Caco-2 (cell line): Measurements from ENCODE around the gene THOC6. TPM values are rescaled to one million over a fixed set of nuclear protein-coding genes. Genes with fewer than 3 reads are reported as not detected.
"Not testable (repeated sequence)": the region's sequence is repeated elsewhere in the genome, so short reads cannot be mapped to it uniquely, and the experiment has no call there.

Experiments
- BruUV-seq: library from RNA; stranded (reverse); fragments of 400-500 nt; replicated peaks from 2 replicates; lab custom pipeline; 2021; lab: Mats Ljungman, UMichigan
- CTCF ChIA-PET: fragments of 300-600 bp; sonication (Branson Sonifier 250); formaldehyde crosslinking; loops from one replicate; lab custom pipeline; 2022; ENCODE audit warnings: antibody characterized with exemption; lab: Charles Lee
- POLR2A ChIA-PET: fragments of 300-600 bp; sonication (Branson Sonifier 250); formaldehyde crosslinking; loops from one replicate; lab custom pipeline; 2022; ENCODE audit warnings: antibody characterized with exemption; lab: Charles Lee
- DNase-seq, 2 experiments: peaks; one replicate each; pipeline versions ENCODE4 v3.0.0 to v3.0.0-alpha.2; 2020 to 2022
- H3K27me3 ChIP-seq: replicated peaks from 2 replicates; pipeline ENCODE4 v1.6.0; 2011; ENCODE audit warnings: low read length; ENCODE audit not compliant: control insufficient read depth, insufficient read depth
- H3K36me3 ChIP-seq: 2 replicates; pipeline ENCODE4 v1.5.1; 2011; ENCODE audit warnings: low read length; ENCODE audit not compliant: control insufficient read depth, insufficient read depth
- H3K4me1 ChIP-seq: fragments of 250-450 bp; sonication (Bioruptor Pico); 2 replicates; pipeline ENCODE4 v1.5.1; 2020; ENCODE audit warnings: mild to moderate bottlenecking
- H3K4me3 ChIP-seq: 2 replicates; pipeline ENCODE4 v1.5.1; 2011; ENCODE audit warnings: low read depth, mild to moderate bottlenecking, control low read depth, low read length
- H3K9me3 ChIP-seq: fragments of 250-450 bp; sonication (Bioruptor Pico); 2 replicates; pipeline ENCODE4 v1.5.1; 2020; ENCODE audit warnings: mild to moderate bottlenecking, moderate library complexity
- H3K27ac Mint-ChIP-seq: one replicate; pipeline ENCODE4 v1.8.0; 2022; ENCODE audit warnings: mixed read lengths; ENCODE audit not compliant: unreplicated experiment
- H3K27me3 Mint-ChIP-seq: one replicate; pipeline ENCODE4 v1.8.0; 2022; ENCODE audit warnings: mixed read lengths; ENCODE audit not compliant: insufficient read depth, unreplicated experiment
- H3K36me3 Mint-ChIP-seq: one replicate; pipeline ENCODE4 v1.8.0; 2022; ENCODE audit warnings: mild to moderate bottlenecking, mixed read lengths; ENCODE audit not compliant: insufficient read depth, unreplicated experiment
- H3K4me1 Mint-ChIP-seq: one replicate; pipeline ENCODE4 v1.8.0; 2022; ENCODE audit warnings: low read depth, mixed read lengths; ENCODE audit not compliant: unreplicated experiment
- H3K4me3 Mint-ChIP-seq: one replicate; pipeline ENCODE4 v1.8.0; 2022; ENCODE audit warnings: mild to moderate bottlenecking, moderate library complexity, mixed read lengths; ENCODE audit not compliant: unreplicated experiment
- H3K9me3 Mint-ChIP-seq: one replicate; pipeline ENCODE4 v1.8.0; 2022; ENCODE audit warnings: mixed read lengths; ENCODE audit not compliant: unreplicated experiment
- CTCF ChIP-seq, 2 experiments: fragments of 200-600 bp in 1 of 2; IDR thresholded peaks; 1 replicate in 1 of 2; 2 replicates in 1 of 2; pipeline versions ENCODE4 v1.5.1 to v1.8.0; 2011 to 2022; ENCODE audit warnings: antibody characterized with exemption in 1 of 2, control low read depth in 1 of 2, inconsistent platforms in 1 of 2, low read depth in 1 of 2, low read length in 1 of 2, mild to moderate bottlenecking in 1 of 2, moderate library complexity in 1 of 2; ENCODE audit not compliant: insufficient read depth in 1 of 2, severe bottlenecking in 1 of 2, unreplicated experiment in 1 of 2
- intact Hi-C: fragments of 100-400 bp; cut with micrococcal nuclease; formaldehyde crosslinking; loops from one replicate; pipeline ENCODE4 v1.10.0; 2022; ENCODE audit not compliant: unreplicated experiment
- total RNA-seq: library from RNA; stranded (reverse); gene quantifications from 2 replicates; pipeline ENCODE4 v1.2.3, GENCODE V29; 2022

Gene THOC6
- total RNA-seq, 1 experiment from 2014 or later, result 48.0 TPM

GRCh38 chr16:3050487-3050886 lies 26.7 kb downstream of the THOC6 start:
- CTCF ChIA-PET, result no interaction called here
- Mint-ChIP-seq H3K4me1 (no peaks in the 10 kb centered on the region), H3K27ac (no peak overlapping the region), H3K9me3 (no peaks in the 10 kb centered on the region), H3K4me3 (no peak overlapping the region), H3K27me3 (no peaks in the 10 kb centered on the region), H3K36me3 (no peaks in the 10 kb centered on the region)
- Histone ChIP-seq H3K27me3 (no peaks in the 10 kb centered on the region), H3K4me3 (no peak overlapping the region), H3K9me3 (no peaks in the 10 kb centered on the region), H3K36me3 (no peaks in the 10 kb centered on the region), H3K4me1 (no peaks in the 10 kb centered on the region)
- TF ChIP-seq CTCF (IDR thresholded peaks at IDR 0.05; ENCODE audit: insufficient read depth in 1 of 2, low read depth in 1 of 2, low read length in 1 of 2, severe bottlenecking in 1 of 2, unreplicated experiment in 1 of 2), result no peak
- BruUV-seq, result no TSS peak
- DNase-seq, result no peak
- intact Hi-C loops, result no loop called here
- POLR2A ChIA-PET, result no interaction called here

- CTCF ChIA-PET, result no interaction called here
- Histone ChIP-seq H3K36me3 (no peaks in the 10 kb centered on the region), H3K9me3 (no peaks in the 10 kb centered on the region), H3K4me3 (no peak overlapping the region), H3K4me1 (no peaks in the 10 kb centered on the region), H3K27me3 (no peaks in the 10 kb centered on the region)
- H3K4me3 Mint-ChIP-seq, result no peak overlapping the region
- POLR2A ChIA-PET, result no interaction called here
- no peak for DNase-seq
- H3K27ac Mint-ChIP-seq, result no peak overlapping the region
- H3K27me3 Mint-ChIP-seq, result no peaks in the 10 kb centered on the region
- H3K36me3 Mint-ChIP-seq, result no peaks in the 10 kb centered on the region
- intact Hi-C loops, result no loop called here
- TF ChIP-seq CTCF (IDR thresholded peaks at IDR 0.05; ENCODE audit: insufficient read depth in 1 of 2, low read depth in 1 of 2, low read length in 1 of 2, severe bottlenecking in 1 of 2, unreplicated experiment in 1 of 2), result no peak
- no peaks in the 10 kb centered on the region for H3K4me1 Mint-ChIP-seq
- no TSS peak for BruUV-seq
- H3K9me3 Mint-ChIP-seq, result no peaks in the 10 kb centered on the region
Observed at GRCh38 chr16:3051009-3051408, 27.2 kb downstream of the THOC6 start.

GRCh38 chr16:3051494-3051893 lies 27.7 kb downstream of the THOC6 start:
- no peak overlapping the region for H3K4me3 Mint-ChIP-seq
- no TSS peak for BruUV-seq
- Histone ChIP-seq H3K36me3 (no peaks in the 10 kb centered on the region), H3K9me3 (no peaks in the 10 kb centered on the region), H3K4me1 (no peaks in the 10 kb centered on the region), H3K4me3 (no peak overlapping the region), H3K27me3 (no peaks in the 10 kb centered on the region)
- no peak for TF ChIP-seq CTCF (IDR thresholded peaks at IDR 0.05; ENCODE audit: insufficient read depth in 1 of 2, low read depth in 1 of 2, low read length in 1 of 2, severe bottlenecking in 1 of 2, unreplicated experiment in 1 of 2)
- intact Hi-C loops, result no loop called here
- H3K36me3 Mint-ChIP-seq, result no peaks in the 10 kb centered on the region
- H3K4me1 Mint-ChIP-seq, result no peaks in the 10 kb centered on the region
- no peaks in the 10 kb centered on the region for H3K9me3 Mint-ChIP-seq
- no peak for DNase-seq
- POLR2A ChIA-PET, result no interaction called here
- H3K27me3 Mint-ChIP-seq, result no peaks in the 10 kb centered on the region
- CTCF ChIA-PET, result no interaction called here
- no peak overlapping the region for H3K27ac Mint-ChIP-seq

GRCh38 chr16:3052571-3053329 lies 28.9 kb downstream of the THOC6 start:
- H3K4me1 ChIP-seq, H3K27me3 ChIP-seq, H3K36me3 Mint-ChIP-seq, H3K36me3 ChIP-seq, H3K27ac Mint-ChIP-seq, CTCF ChIA-PET, H3K4me3 ChIP-seq, H3K9me3 Mint-ChIP-seq, intact Hi-C loops, BruUV-seq, H3K9me3 ChIP-seq, DNase-seq, H3K27me3 Mint-ChIP-seq, POLR2A ChIA-PET, H3K4me3 Mint-ChIP-seq, H3K4me1 Mint-ChIP-seq: not testable (repeated sequence)

- H3K27me3 ChIP-seq, H3K36me3 ChIP-seq, H3K27me3 Mint-ChIP-seq, H3K9me3 ChIP-seq, POLR2A ChIA-PET, H3K27ac Mint-ChIP-seq, H3K36me3 Mint-ChIP-seq, H3K4me3 Mint-ChIP-seq, BruUV-seq, H3K4me3 ChIP-seq, H3K4me1 ChIP-seq, intact Hi-C loops, H3K9me3 Mint-ChIP-seq, CTCF ChIA-PET, H3K4me1 Mint-ChIP-seq, DNase-seq: not testable (repeated sequence)
Observed at GRCh38 chr16:3053330-3053710, 29.5 kb downstream of the THOC6 start.
